K562 (cell line): ENCODE data around the gene BCO2. TPM values are rescaled to one million over a fixed set of nuclear protein-coding genes. Genes with fewer than 3 reads are reported as not detected.

Experiments used
- ATAC-seq: fragments of 200-7000 bp; cut with Tn5 transposase; 3 replicates; pipeline ENCODE4 v1.9.1; 2020; ENCODE audit warnings: moderate library complexity
- BruUV-seq: library from RNA; stranded (reverse); fragments of 400-500 nt; replicated peaks from 2 replicates; lab custom pipeline; 2021; lab: Mats Ljungman, UMichigan
- CTCF ChIA-PET: fragments of 300-600 bp; formaldehyde crosslinking; extraction: SDS; loops from one replicate; lab custom pipeline; 2021; ENCODE audit warnings: low intra/inter-chr PET ratio; lab: Yijun Ruan, JAX
- POLR2A ChIA-PET: fragments of 300-600, 350-650 bp; sonication (Branson Sonifier 250); formaldehyde crosslinking; extraction: SDS; loops from one replicate; lab custom pipeline; 2021; ENCODE audit warnings: antibody characterized with exemption, inconsistent platforms; lab: Yijun Ruan, JAX
- DNase-seq, 4 experiments: peaks; one replicate each; pipeline versions ENCODE4 v3.0.0 to v3.0.0-alpha.2; 2011 to 2018; ENCODE audit warnings: low spot score in 3 of 4, mixed read lengths in 3 of 4; ENCODE audit errors: extremely low read depth in 1 of 4
- FAIRE-seq: peaks from 2 replicates; lab custom pipeline; 2011; peaks lifted over from hg19 to GRCh38; lab: Jason Lieb, UNC
- H2AFZ ChIP-seq: 2 replicates; pipeline ENCODE4 v1.6.0; 2011; ENCODE audit warnings: low read depth, low read length, control low read depth, inconsistent platforms
- H3K27ac ChIP-seq: fragments of 200-600 bp; 3 replicates; pipeline ENCODE4 v1.8.0; 2011; ENCODE audit warnings: low read depth, mild to moderate bottlenecking, control low read depth, inconsistent platforms, low read length, moderate library complexity, mixed read lengths; ENCODE audit errors: extremely low read depth
- H3K27me3 ChIP-seq, 2 experiments: fragments of 300-600 bp in 1 of 2; 2 replicates in 1 of 2; 3 replicates in 1 of 2; pipeline versions ENCODE4 v1.6.0 to v1.8.0; 2011; ENCODE audit warnings: inconsistent platforms in 2 of 2, low read length in 2 of 2, mild to moderate bottlenecking in 1 of 2, mixed read lengths in 1 of 2, moderate library complexity in 1 of 2; ENCODE audit not compliant: control insufficient read depth in 2 of 2, insufficient read depth in 2 of 2
- H3K36me3 ChIP-seq: fragments of 300-600 bp; 3 replicates; pipeline ENCODE4 v1.8.0; 2011; ENCODE audit warnings: mild to moderate bottlenecking, low read length, inconsistent platforms; ENCODE audit not compliant: control insufficient read depth, insufficient read depth
- H3K4me1 ChIP-seq, 2 experiments: fragments of 200-600 bp in 1 of 2; replicated peaks in 1 of 2; 2 replicates in 1 of 2; 3 replicates in 1 of 2; pipeline versions ENCODE4 v1.5.1 to v1.8.0; 2011; ENCODE audit warnings: inconsistent platforms in 2 of 2, low read length in 2 of 2, mild to moderate bottlenecking in 1 of 2, mixed read lengths in 1 of 2, moderate library complexity in 1 of 2; ENCODE audit not compliant: control insufficient read depth in 2 of 2, insufficient read depth in 2 of 2
- H3K4me2 ChIP-seq: 2 replicates; pipeline ENCODE4 v1.6.1; 2011; ENCODE audit warnings: low read length, control low read depth, inconsistent platforms, mixed read lengths; ENCODE audit not compliant: insufficient read depth
- H3K4me3 ChIP-seq: fragments of 200-600 bp; sonication (generic), shearing (Covaris generic); 2 replicates; pipeline ENCODE4 v1.5.1; 2016; ENCODE audit warnings: control low read depth, inconsistent platforms
- H3K79me2 ChIP-seq: fragments of 200-600 bp; 3 replicates; pipeline ENCODE4 v1.8.0; 2011; ENCODE audit warnings: low read length, inconsistent platforms; ENCODE audit not compliant: control insufficient read depth, insufficient read depth
- H3K9ac ChIP-seq, 2 experiments: 2 replicates each; pipeline versions ENCODE4 v1.6.0 to v1.6.1; 2011; ENCODE audit warnings: low read depth in 2 of 2, low read length in 2 of 2, control low read depth in 1 of 2, inconsistent platforms in 1 of 2, mild to moderate bottlenecking in 1 of 2, mixed read lengths in 1 of 2; ENCODE audit not compliant: insufficient read depth in 1 of 2
- H3K9me1 ChIP-seq: one replicate; pipeline ENCODE4 v1.6.0; 2011; ENCODE audit warnings: inconsistent platforms, mild to moderate bottlenecking, low read length, moderate library complexity; ENCODE audit not compliant: control insufficient read depth, insufficient read depth
- H3K9me3 ChIP-seq: replicated peaks from 2 replicates; pipeline ENCODE4 v1.5.1; 2011; ENCODE audit warnings: low read depth, low read length, inconsistent platforms; ENCODE audit not compliant: control insufficient read depth, insufficient read depth
- H4K20me1 ChIP-seq: replicated peaks from 2 replicates; pipeline ENCODE4 v1.6.1; 2011; ENCODE audit warnings: low read length, inconsistent platforms, mixed read lengths; ENCODE audit not compliant: control insufficient read depth, insufficient read depth
- C11orf30 ChIP-seq: fragments of 450-650 bp; IDR thresholded peaks from 2 replicates; pipeline ENCODE4 v1.6.1; 2016; ENCODE audit warnings: low read depth, mild to moderate bottlenecking
- OTX1 ChIP-seq: fragments of 450-650 bp; formaldehyde crosslinking; IDR thresholded peaks from 2 replicates; pipeline ENCODE4 v1.4.0; 2022; ENCODE audit warnings: mild to moderate bottlenecking
- ZNF316 ChIP-seq: fragments of 450-650 bp; IDR thresholded peaks from 2 replicates; pipeline ENCODE4 v1.6.1; 2016
- WGBS: fragments of 100-300 bp; shearing (Covaris generic); methylation state at CpG from one replicate; pipeline ENCODE4 v1.1.6; 2016; ENCODE audit warnings: low coverage, mixed read lengths; ENCODE audit not compliant: insufficient coverage; ENCODE audit errors: missing lambda C conversion rate; 5-methylcytosine and 5-hydroxymethylcytosine counted together
- in situ Hi-C: fragments of 300-500 bp; cut with MboI; formaldehyde crosslinking; loops from 4 replicates; pipeline ENCODE4 v1.15.0; 2018; ENCODE audit warnings: inconsistent platforms, mixed read lengths
- intact Hi-C: fragments of 100-400 bp; cut with micrococcal nuclease; formaldehyde crosslinking; loops from 2 replicates; pipeline ENCODE4 v1.14.2; 2022
- polyA plus RNA-seq, 8 experiments: library from polyadenylated mRNA; depleted of rRNA in 4 of 8; stranded (reverse) in 5 of 8; unstranded in 3 of 8; fragments of >200 nt; fragmentation: Nextera tagmentation in 2 of 8; fragmentation: Illumina TruSeq in 1 of 8; extraction: Ambion mirVana in 2 of 8; extraction: Trizol in 1 of 8; gene quantifications; 2 replicates each; pipeline versions ENCODE4 v1.2.1 to v1.2.3, GENCODE V29; 2011 to 2014; ENCODE audit warnings: inconsistent platforms in 1 of 8, missing spikeins in 1 of 8
- total RNA-seq, 7 experiments: library from RNA; depleted of rRNA in 6 of 7; stranded (reverse); fragments of >200 nt in 6 of 7; fragmentation: Illumina TruSeq in 2 of 7; extraction: Trizol in 2 of 7; gene quantifications; 2 replicates each; pipeline versions ENCODE4 v1.2.1 to v1.2.3, GENCODE V29; 2011 to 2021; ENCODE audit warnings: low replicate concordance in 1 of 7
- TF ChIP-seq, protein P1 (sequence below), 2 experiments: IDR thresholded peaks; 2 replicates each; pipeline ENCODE4 v1.6.1; 2011; ENCODE audit warnings: borderline replicate concordance in 1 of 2, control low read depth in 1 of 2, low read depth in 1 of 2, low read length in 1 of 2, mild to moderate bottlenecking in 1 of 2, mixed read lengths in 1 of 2, moderate library complexity in 1 of 2; ENCODE audit not compliant: insufficient read depth in 1 of 2, insufficient read length in 1 of 2, poor library complexity in 1 of 2, severe bottlenecking in 1 of 2; ENCODE audit errors: extremely low read depth in 1 of 2
- TF ChIP-seq, protein P2 (sequence below): sonication (generic); formaldehyde crosslinking; IDR thresholded peaks from 2 replicates; pipeline ENCODE4 v1.8.0; 2023; ENCODE audit warnings: missing genetic modification reagents, mild to moderate bottlenecking, borderline replicate concordance
- TF ChIP-seq, protein P3 (sequence below): fragments of 250-450 bp; sonication (Bioruptor Pico); IDR thresholded peaks from 2 replicates; pipeline ENCODE4 v1.8.0; 2021; ENCODE audit warnings: moderate library complexity, mild to moderate bottlenecking, inconsistent platforms

The BCO2 gene
- total and polyA plus RNA-seq, 9 of the 15 experiments (the other 6 are each of a cell fraction or from before 2014, with no cell fraction given): 0.21 to 1.0 (median 0.47) TPM; not detected in 1

DNA sequence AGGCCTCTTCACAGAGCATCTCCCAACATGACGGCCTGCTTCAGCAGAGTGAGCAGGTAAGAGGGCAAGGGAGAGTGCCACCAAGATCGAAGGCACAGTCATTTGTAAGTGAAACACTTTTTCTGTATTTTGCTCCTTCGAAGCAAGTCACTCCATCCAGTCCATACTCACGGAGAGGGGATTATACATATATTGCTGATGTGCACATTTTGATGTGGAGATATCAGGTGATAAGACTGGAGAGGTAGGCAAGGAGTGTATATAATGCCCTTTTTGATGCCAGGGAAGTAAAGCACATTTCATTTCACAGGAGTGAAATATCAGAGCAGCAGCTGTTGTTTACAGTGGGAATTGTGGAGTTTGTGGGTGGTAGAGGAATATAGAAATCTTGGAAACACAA lies 62.1 kb downstream of the BCO2 start:
- Histone ChIP-seq H3K27ac (no peak overlapping the region), H3K79me2 (no peaks in the 10 kb centered on the region), H3K9ac (no peak overlapping the region), H3K27me3 (no peaks in the 10 kb centered on the region), H4K20me1 (no peaks in the 10 kb centered on the region), H3K36me3 (peaks cover 47% of the 10 kb centered on the region; the same call in 2 of the 3 replicates), H3K9me3 (no peaks in the 10 kb centered on the region), H3K4me1 (no peaks in the 10 kb centered on the region), H3K4me2 (no peak overlapping the region), H3K4me3 (no peak overlapping the region), H3K9me1 (no peaks in the 10 kb centered on the region), H2AFZ (no peak overlapping the region)
- POLR2A ChIA-PET: interaction anchor here (0.5 to 0.8 kb wide), 2 partner anchors 11 to 22 kb away, joined by 3 read pairs; no protein-coding TSS in a partner anchor
- DNase-seq (no peak), ATAC-seq (no peak), FAIRE-seq (no peak)
- TF ChIP-seq, protein P1, sequence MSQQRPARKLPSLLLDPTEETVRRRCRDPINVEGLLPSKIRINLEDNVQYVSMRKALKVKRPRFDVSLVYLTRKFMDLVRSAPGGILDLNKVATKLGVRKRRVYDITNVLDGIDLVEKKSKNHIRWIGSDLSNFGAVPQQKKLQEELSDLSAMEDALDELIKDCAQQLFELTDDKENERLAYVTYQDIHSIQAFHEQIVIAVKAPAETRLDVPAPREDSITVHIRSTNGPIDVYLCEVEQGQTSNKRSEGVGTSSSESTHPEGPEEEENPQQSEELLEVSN (IDR thresholded peaks at IDR 0.05; ENCODE audit: borderline replicate concordance in 1 of 2, extremely low read depth in 1 of 2, insufficient read depth in 1 of 2, insufficient read length in 1 of 2, low read depth in 1 of 2, low read length in 1 of 2, poor library complexity in 1 of 2, severe bottlenecking in 1 of 2): no peak
- peak; percentile 64; the same call in 1 of the 2 replicates for TF ChIP-seq ZNF316
- peak; percentile 47 for TF ChIP-seq C11orf30
- TF ChIP-seq, protein P2, sequence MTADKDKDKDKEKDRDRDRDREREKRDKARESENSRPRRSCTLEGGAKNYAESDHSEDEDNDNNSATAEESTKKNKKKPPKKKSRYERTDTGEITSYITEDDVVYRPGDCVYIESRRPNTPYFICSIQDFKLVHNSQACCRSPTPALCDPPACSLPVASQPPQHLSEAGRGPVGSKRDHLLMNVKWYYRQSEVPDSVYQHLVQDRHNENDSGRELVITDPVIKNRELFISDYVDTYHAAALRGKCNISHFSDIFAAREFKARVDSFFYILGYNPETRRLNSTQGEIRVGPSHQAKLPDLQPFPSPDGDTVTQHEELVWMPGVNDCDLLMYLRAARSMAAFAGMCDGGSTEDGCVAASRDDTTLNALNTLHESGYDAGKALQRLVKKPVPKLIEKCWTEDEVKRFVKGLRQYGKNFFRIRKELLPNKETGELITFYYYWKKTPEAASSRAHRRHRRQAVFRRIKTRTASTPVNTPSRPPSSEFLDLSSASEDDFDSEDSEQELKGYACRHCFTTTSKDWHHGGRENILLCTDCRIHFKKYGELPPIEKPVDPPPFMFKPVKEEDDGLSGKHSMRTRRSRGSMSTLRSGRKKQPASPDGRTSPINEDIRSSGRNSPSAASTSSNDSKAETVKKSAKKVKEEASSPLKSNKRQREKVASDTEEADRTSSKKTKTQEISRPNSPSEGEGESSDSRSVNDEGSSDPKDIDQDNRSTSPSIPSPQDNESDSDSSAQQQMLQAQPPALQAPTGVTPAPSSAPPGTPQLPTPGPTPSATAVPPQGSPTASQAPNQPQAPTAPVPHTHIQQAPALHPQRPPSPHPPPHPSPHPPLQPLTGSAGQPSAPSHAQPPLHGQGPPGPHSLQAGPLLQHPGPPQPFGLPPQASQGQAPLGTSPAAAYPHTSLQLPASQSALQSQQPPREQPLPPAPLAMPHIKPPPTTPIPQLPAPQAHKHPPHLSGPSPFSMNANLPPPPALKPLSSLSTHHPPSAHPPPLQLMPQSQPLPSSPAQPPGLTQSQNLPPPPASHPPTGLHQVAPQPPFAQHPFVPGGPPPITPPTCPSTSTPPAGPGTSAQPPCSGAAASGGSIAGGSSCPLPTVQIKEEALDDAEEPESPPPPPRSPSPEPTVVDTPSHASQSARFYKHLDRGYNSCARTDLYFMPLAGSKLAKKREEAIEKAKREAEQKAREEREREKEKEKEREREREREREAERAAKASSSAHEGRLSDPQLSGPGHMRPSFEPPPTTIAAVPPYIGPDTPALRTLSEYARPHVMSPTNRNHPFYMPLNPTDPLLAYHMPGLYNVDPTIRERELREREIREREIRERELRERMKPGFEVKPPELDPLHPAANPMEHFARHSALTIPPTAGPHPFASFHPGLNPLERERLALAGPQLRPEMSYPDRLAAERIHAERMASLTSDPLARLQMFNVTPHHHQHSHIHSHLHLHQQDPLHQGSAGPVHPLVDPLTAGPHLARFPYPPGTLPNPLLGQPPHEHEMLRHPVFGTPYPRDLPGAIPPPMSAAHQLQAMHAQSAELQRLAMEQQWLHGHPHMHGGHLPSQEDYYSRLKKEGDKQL (CRISPR knock-in tag): no peak
- TF ChIP-seq, protein P3, sequence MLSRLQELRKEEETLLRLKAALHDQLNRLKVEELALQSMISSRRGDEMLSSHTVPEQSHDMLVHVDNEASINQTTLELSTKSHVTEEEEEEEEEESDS (CRISPR knock-in tag): no peak
- no peak for TF ChIP-seq OTX1 (CRISPR knock-in tag)
- WGBS: 96% methylated on average over 4 of the region's 4 CpGs
- intact Hi-C loops (no loop called here), in situ Hi-C loops (no loop called here)
- CTCF ChIA-PET: no interaction called here
- BruUV-seq: no TSS peak
